Transverse colon (tissue), 4 donors: ENCODE measurements around the gene MYOF.

Source experiments
- POLR2A ChIP-seq: fragments of 450-650 bp; IDR thresholded peaks from one replicate; pipeline ENCODE4 v1.6.1; 2016; ENCODE audit warnings: antibody characterized with exemption, mild to moderate bottlenecking, moderate library complexity
- POLR2AphosphoS5 ChIP-seq, 3 donors: sonication (generic); formaldehyde crosslinking; IDR thresholded peaks; one replicate each; pipeline ENCODE4 v1.6.1; 2016; ENCODE audit warnings: antibody characterized with exemption in 3 of 3
- TF ChIP-seq, protein P1 (sequence below), 5 experiments: fragments of 200-600 bp in 3 of 5; fragments of 450-650 bp in 2 of 5; sonication (generic) in 3 of 5; IDR thresholded peaks; 1 replicate in 2 of 5; 2 replicates in 3 of 5; pipeline ENCODE4 v1.5.1; 2016 to 2017; ENCODE audit warnings: antibody characterized with exemption in 5 of 5, inconsistent platforms in 3 of 5, mild to moderate bottlenecking in 2 of 5, moderate library complexity in 1 of 5

DNA sequence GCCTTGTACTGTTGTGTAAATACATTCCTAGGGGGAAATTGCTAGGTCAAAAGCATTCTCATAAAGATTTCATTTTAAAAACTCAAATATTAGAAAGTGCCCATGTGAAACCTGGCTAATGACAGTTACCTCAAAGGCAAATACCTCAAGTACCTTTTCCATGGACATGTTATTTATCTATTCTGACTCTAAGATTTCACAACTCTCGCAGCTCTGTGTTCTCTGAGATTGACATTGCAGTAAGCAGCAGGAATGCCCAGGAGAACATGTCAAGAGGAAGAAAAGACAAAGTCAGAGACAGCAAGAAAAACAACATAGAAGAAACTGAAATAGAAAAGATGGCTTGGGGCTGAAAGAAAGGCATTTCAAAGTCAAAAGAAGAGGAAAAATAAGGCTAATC, 221.0 kb downstream of the MYOF start:
- TF ChIP-seq POLR2AphosphoS5 (IDR thresholded peaks at IDR 0.05), result no peak
- TF ChIP-seq POLR2A, result no peak
- TF ChIP-seq, protein P1, sequence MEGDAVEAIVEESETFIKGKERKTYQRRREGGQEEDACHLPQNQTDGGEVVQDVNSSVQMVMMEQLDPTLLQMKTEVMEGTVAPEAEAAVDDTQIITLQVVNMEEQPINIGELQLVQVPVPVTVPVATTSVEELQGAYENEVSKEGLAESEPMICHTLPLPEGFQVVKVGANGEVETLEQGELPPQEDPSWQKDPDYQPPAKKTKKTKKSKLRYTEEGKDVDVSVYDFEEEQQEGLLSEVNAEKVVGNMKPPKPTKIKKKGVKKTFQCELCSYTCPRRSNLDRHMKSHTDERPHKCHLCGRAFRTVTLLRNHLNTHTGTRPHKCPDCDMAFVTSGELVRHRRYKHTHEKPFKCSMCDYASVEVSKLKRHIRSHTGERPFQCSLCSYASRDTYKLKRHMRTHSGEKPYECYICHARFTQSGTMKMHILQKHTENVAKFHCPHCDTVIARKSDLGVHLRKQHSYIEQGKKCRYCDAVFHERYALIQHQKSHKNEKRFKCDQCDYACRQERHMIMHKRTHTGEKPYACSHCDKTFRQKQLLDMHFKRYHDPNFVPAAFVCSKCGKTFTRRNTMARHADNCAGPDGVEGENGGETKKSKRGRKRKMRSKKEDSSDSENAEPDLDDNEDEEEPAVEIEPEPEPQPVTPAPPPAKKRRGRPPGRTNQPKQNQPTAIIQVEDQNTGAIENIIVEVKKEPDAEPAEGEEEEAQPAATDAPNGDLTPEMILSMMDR (IDR thresholded peaks at IDR 0.05), result no peak
